Measurements from ENCODE around the gene ALPK1.

ALPK1 gene

GRCh38 chr4:112284166-112284565 lies 13.0 kb upstream of the ALPK1 start:
- DNase-seq (ENCODE audit: low spot score) = no peak
- in situ Hi-C loops (cut with MboI; ENCODE audit: low sequenced_read_pairs, unreplicated experiment) = no loop called here
- no peak for TF ChIP-seq CTCF (IDR thresholded peaks at IDR 0.05; ENCODE audit: borderline replicate concordance, control extremely low read depth, extremely low read depth, insufficient read depth, missing control alignments)

- TF ChIP-seq CTCF (IDR thresholded peaks at IDR 0.05; ENCODE audit: borderline replicate concordance, control extremely low read depth, extremely low read depth, insufficient read depth, missing control alignments) = no peak
- in situ Hi-C loops (cut with MboI; ENCODE audit: low sequenced_read_pairs, unreplicated experiment) = no loop called here
- peak; percentile 30 for DNase-seq (ENCODE audit: low spot score)
These were observed 12.3 kb upstream of the ALPK1 start for GRCh38 chr4:112284662-112285411.

GRCh38 chr4:112287258-112287989 lies 9.7 kb upstream of the ALPK1 start:
- DNase-seq (ENCODE audit: low spot score) = no peak
- TF ChIP-seq CTCF (IDR thresholded peaks at IDR 0.05; ENCODE audit: borderline replicate concordance, control extremely low read depth, extremely low read depth, insufficient read depth, missing control alignments) = no peak
- in situ Hi-C loops (cut with MboI; ENCODE audit: low sequenced_read_pairs, unreplicated experiment) = no loop called here

- no peak for DNase-seq (ENCODE audit: low spot score)
- no peak for TF ChIP-seq CTCF (IDR thresholded peaks at IDR 0.05; ENCODE audit: borderline replicate concordance, control extremely low read depth, extremely low read depth, insufficient read depth, missing control alignments)
- in situ Hi-C loops (cut with MboI; ENCODE audit: low sequenced_read_pairs, unreplicated experiment) = no loop called here
These were observed 8.7 kb upstream of the ALPK1 start for GRCh38 chr4:112288455-112288854.

GRCh38 chr4:112289407-112290253 lies 7.5 kb upstream of the ALPK1 start:
- in situ Hi-C loops (cut with MboI; ENCODE audit: low sequenced_read_pairs, unreplicated experiment) = no loop called here
- no peak for DNase-seq (ENCODE audit: low spot score)
- TF ChIP-seq CTCF (IDR thresholded peaks at IDR 0.05; ENCODE audit: borderline replicate concordance, control extremely low read depth, extremely low read depth, insufficient read depth, missing control alignments) = no peak

GRCh38 chr4:112290341-112290740 lies 6.8 kb upstream of the ALPK1 start:
- TF ChIP-seq CTCF (IDR thresholded peaks at IDR 0.05; ENCODE audit: borderline replicate concordance, control extremely low read depth, extremely low read depth, insufficient read depth, missing control alignments) = no peak
- DNase-seq (ENCODE audit: low spot score) = peak; percentile 44
- in situ Hi-C loops (cut with MboI; ENCODE audit: low sequenced_read_pairs, unreplicated experiment) = no loop called here

Measured in GM13976 (cell line).